GM23338 (cell line): Measurements from ENCODE around the gene EIF4E. TPM values are rescaled to one million over a fixed set of nuclear protein-coding genes. Genes with fewer than 3 reads are reported as not detected.

ENCODE experiments used
- ATAC-seq: fragments of 200-7000 bp; cut with Tn5 transposase; 3 replicates; pipeline ENCODE4 v1.9.1; 2020
- DNase-seq: peaks from one replicate; pipeline ENCODE4 v3.0.0-alpha.2; 2015; ENCODE audit warnings: low spot score
- H2AFZ ChIP-seq: fragments of 200-600 bp; sonication (generic); 2 replicates; pipeline ENCODE4 v1.8.0; 2016; ENCODE audit warnings: antibody characterized with exemption, mild to moderate bottlenecking, moderate library complexity
- H3F3A ChIP-seq: fragments of 200-600 bp; sonication (generic); replicated peaks from 2 replicates; pipeline ENCODE4 v1.8.0; 2017; ENCODE audit warnings: antibody characterized with exemption, mixed run types, low read depth
- H3K27ac ChIP-seq: fragments of 200-600 bp; sonication (generic); 2 replicates; pipeline ENCODE4 v1.6.1; 2016; ENCODE audit warnings: low read depth
- H3K27me3 ChIP-seq: fragments of 200-600 bp; sonication (generic); 2 replicates; pipeline ENCODE4 v1.8.0; 2016; ENCODE audit warnings: mild to moderate bottlenecking, mixed run types, moderate library complexity; ENCODE audit not compliant: insufficient read depth
- H3K36me3 ChIP-seq: fragments of 200-600 bp; sonication (generic); 2 replicates; pipeline ENCODE4 v1.8.0; 2016; ENCODE audit warnings: mild to moderate bottlenecking; ENCODE audit not compliant: insufficient read depth
- H3K4me1 ChIP-seq: fragments of 200-600 bp; sonication (generic); 2 replicates; pipeline ENCODE4 v1.8.0; 2016; ENCODE audit warnings: mild to moderate bottlenecking, moderate library complexity; ENCODE audit not compliant: insufficient read depth
- H3K4me2 ChIP-seq: fragments of 200-600 bp; sonication (generic); 2 replicates; pipeline ENCODE4 v1.7.1; 2017; ENCODE audit warnings: mixed run types
- H3K4me3 ChIP-seq: fragments of 200-600 bp; sonication (generic); 2 replicates; pipeline ENCODE4 v1.6.1; 2016; ENCODE audit warnings: mixed run types
- H3K79me2 ChIP-seq: fragments of 200-600 bp; sonication (generic); replicated peaks from 2 replicates; pipeline ENCODE4 v1.8.0; 2017; ENCODE audit warnings: mild to moderate bottlenecking; ENCODE audit not compliant: insufficient read depth
- H3K9me2 ChIP-seq: fragments of 200-600 bp; sonication (generic); 2 replicates; pipeline ENCODE4 v1.8.0; 2017; ENCODE audit not compliant: insufficient read depth
- H4K20me1 ChIP-seq: fragments of 200-600 bp; sonication (generic); replicated peaks from 2 replicates; pipeline ENCODE4 v1.8.0; 2017; ENCODE audit warnings: mild to moderate bottlenecking; ENCODE audit not compliant: insufficient read depth
- H3K27ac Mint-ChIP-seq: 2 replicates; pipeline ENCODE4 v1.8.0; 2020; ENCODE audit warnings: inconsistent platforms, mild to moderate bottlenecking, moderate library complexity, mixed read lengths
- H3K27me3 Mint-ChIP-seq: 3 replicates; pipeline ENCODE4 v1.8.0; 2022; ENCODE audit warnings: low read depth, mild to moderate bottlenecking, moderate library complexity, mixed read lengths, inconsistent platforms; ENCODE audit not compliant: insufficient read depth, poor library complexity
- H3K36me3 Mint-ChIP-seq: 3 replicates; pipeline ENCODE4 v1.8.0; 2021; ENCODE audit warnings: low read depth, mild to moderate bottlenecking, inconsistent platforms, moderate library complexity, mixed read lengths
- H3K4me1 Mint-ChIP-seq: 3 replicates; pipeline ENCODE4 v1.8.0; 2020; ENCODE audit warnings: mild to moderate bottlenecking, inconsistent platforms, mixed read lengths
- H3K4me3 Mint-ChIP-seq: 3 replicates; pipeline ENCODE4 v1.8.0; 2021; ENCODE audit warnings: moderate library complexity, mild to moderate bottlenecking, inconsistent platforms, mixed read lengths
- H3K9me3 Mint-ChIP-seq: 3 replicates; pipeline ENCODE4 v1.8.0; 2020; ENCODE audit warnings: moderate library complexity, mild to moderate bottlenecking, inconsistent platforms, mixed read lengths
- CREB1 ChIP-seq: fragments of 250-450 bp; sonication (Bioruptor Pico); IDR thresholded peaks from 2 replicates; pipeline ENCODE4 v1.5.0; 2020; ENCODE audit warnings: low read depth, mild to moderate bottlenecking, moderate library complexity
- CTCF ChIP-seq, 2 experiments: fragments of 200-600 bp in 1 of 2; sonication (generic) in 1 of 2; conservative IDR thresholded peaks; 2 replicates each; pipeline versions ENCODE4 v1.5.1 to v1.6.1; 2016 to 2017; ENCODE audit warnings: antibody characterized with exemption in 2 of 2, low read depth in 2 of 2, mild to moderate bottlenecking in 2 of 2, moderate library complexity in 1 of 2
- EZH2 ChIP-seq: fragments of 200-600 bp; sonication (generic); IDR thresholded peaks from one replicate; pipeline ENCODE4 v1.8.0; 2017; ENCODE audit warnings: antibody characterized with exemption, mild to moderate bottlenecking, low read depth; ENCODE audit not compliant: unreplicated experiment
- EZH2phosphoT487 ChIP-seq: fragments of 200-600 bp; sonication (generic); IDR thresholded peaks from one replicate; pipeline ENCODE4 v1.8.1; 2018; ENCODE audit warnings: antibody characterized with exemption; ENCODE audit not compliant: unreplicated experiment
- JUNB ChIP-seq: IDR thresholded peaks from one replicate; pipeline ENCODE4 v1.6.1; 2016; ENCODE audit warnings: antibody characterized with exemption; ENCODE audit not compliant: unreplicated experiment
- NANOG ChIP-seq: IDR thresholded peaks from 2 replicates; pipeline ENCODE4 v1.6.1; 2016; ENCODE audit warnings: antibody characterized with exemption, borderline replicate concordance
- STAT1 ChIP-seq: IDR thresholded peaks from one replicate; pipeline ENCODE4 v1.6.1; 2016; ENCODE audit warnings: antibody characterized with exemption; ENCODE audit not compliant: unreplicated experiment
- ZNF462 ChIP-seq: fragments of 250-450 bp; sonication (Bioruptor Pico); IDR thresholded peaks from 2 replicates; pipeline ENCODE4 v1.5.0; 2020; ENCODE audit warnings: mild to moderate bottlenecking, moderate library complexity
- polyA plus RNA-seq: library from polyadenylated mRNA; unstranded; fragments of >200 nt; fragmentation: Nextera tagmentation; extraction: Ambion mirVana; gene quantifications from 2 replicates; pipeline ENCODE4 v1.2.1, GENCODE V29; 2016
- total RNA-seq: library from RNA; depleted of rRNA; stranded (reverse); fragments of >200 nt; shearing (Covaris generic); gene quantifications from 2 replicates; pipeline ENCODE4 v1.2.3, GENCODE V29; 2014

EIF4E gene
- total and polyA plus RNA-seq, 2 experiments from 2014 or later = 113 to 351 TPM

GRCh38 chr4:98921292-98921691, 7.6 kb downstream of the EIF4E start:
- Histone ChIP-seq H3K27me3 (no peaks in the 10 kb centered on the region), H3K9me2 (no peaks in the 10 kb centered on the region), H3K36me3 (peaks cover 7% of the 10 kb centered on the region; the same call in 1 of the 2 replicates), H2AFZ (no peak overlapping the region), H3K4me2 (no peak overlapping the region), H3K79me2 (peaks cover 100% of the 10 kb centered on the region), H3K4me3 (no peak overlapping the region), H3K27ac (no peak overlapping the region), H4K20me1 (peaks cover 77% of the 10 kb centered on the region), H3F3A (no peaks in the 10 kb centered on the region), H3K4me1 (no peaks in the 10 kb centered on the region)
- H3K9me3 Mint-ChIP-seq = no peaks in the 10 kb centered on the region
- ATAC-seq (no peak), DNase-seq (no peak)
- H3K27ac Mint-ChIP-seq = no peak overlapping the region
- no peak for TF ChIP-seq NANOG
- no peak for TF ChIP-seq JUNB
- no peak for TF ChIP-seq EZH2
- no peak for TF ChIP-seq STAT1
- no peak for TF ChIP-seq CREB1 (CRISPR knock-in tag)
- no peak for TF ChIP-seq EZH2phosphoT487
- no peak for TF ChIP-seq ZNF462 (CRISPR knock-in tag)
- TF ChIP-seq CTCF (conservative IDR thresholded peaks at IDR 0.05; ENCODE audit: low read depth in 2 of 2) = no peak
- peaks cover 3% of the 10 kb centered on the region for H3K27me3 Mint-ChIP-seq
- H3K4me1 Mint-ChIP-seq = peaks cover 21% of the 10 kb centered on the region
- no peak overlapping the region for H3K4me3 Mint-ChIP-seq
- H3K36me3 Mint-ChIP-seq = peaks cover 63% of the 10 kb centered on the region
